ENCODE measurements around the gene DCAF5.
"Not testable (repeated sequence)": the region's sequence is repeated elsewhere in the genome, so short reads cannot be mapped to it uniquely, and the experiment has no call there.

Gene DCAF5

GRCh38 chr14:69152902-69153151 lies at the start of gene DCAF5:
Gene DCAF5, minus strand, starts transcription at chr14:69153119. Its CDS starts 141 bp downstream, at chr14:69152978.
- peak; percentile 92 for DNase-seq

- DNase-seq: no peak
These were observed 46.9 kb upstream of the DCAF5 start for GRCh38 chr14:69199786-69200185.

GRCh38 chr14:69193721-69194120 lies 40.8 kb upstream of the DCAF5 start:
- no peak for DNase-seq

- DNase-seq: peak; percentile 64
These were observed 38.6 kb upstream of the DCAF5 start, which contains the start of gene EXD2 for GRCh38 chr14:69191340-69192111. Gene EXD2, plus strand, starts transcription at chr14:69191498. Its CDS starts 17,973 bp downstream, at chr14:69209471.

GRCh38 chr14:69190191-69190590 lies 37.3 kb upstream of the DCAF5 start:
- no peak for DNase-seq

GRCh38 chr14:69183735-69184134 lies 30.8 kb upstream of the DCAF5 start:
- DNase-seq: no peak

GRCh38 chr14:69182580-69182979 lies 29.7 kb upstream of the DCAF5 start:
- not testable (repeated sequence) for DNase-seq

- DNase-seq: no peak
These were observed 28.6 kb upstream of the DCAF5 start for GRCh38 chr14:69181491-69181890.

GRCh38 chr14:69175130-69175529 lies 22.2 kb upstream of the DCAF5 start:
- DNase-seq: no peak

GRCh38 chr14:69171569-69171968 lies 18.6 kb upstream of the DCAF5 start:
- no peak for DNase-seq

- DNase-seq: no peak
These were observed 17.9 kb upstream of the DCAF5 start for GRCh38 chr14:69170839-69171238.

GRCh38 chr14:69165787-69166186 lies 12.9 kb upstream of the DCAF5 start:
- DNase-seq: not testable (repeated sequence)

- DNase-seq: no peak
These were observed 8.7 kb upstream of the DCAF5 start for GRCh38 chr14:69161590-69161989.

GRCh38 chr14:69156224-69156623 lies 3.3 kb upstream of the DCAF5 start:
- DNase-seq: no peak

GRCh38 chr14:69154779-69155178 lies 1.9 kb upstream of the DCAF5 start:
- no peak for DNase-seq

- no peak for DNase-seq
These were observed 953 bp upstream of the DCAF5 start for GRCh38 chr14:69153873-69154270.

GRCh38 chr14:69153152-69153872 lies 393 bp upstream of the DCAF5 start:
- no peak for DNase-seq

GRCh38 chr14:69152181-69152901 lies 578 bp downstream of the DCAF5 start:
- DNase-seq: peak; percentile 46

GRCh38 chr14:69151458-69152180 lies 1.3 kb downstream of the DCAF5 start:
- DNase-seq: peak; percentile 70

GRCh38 chr14:69149461-69150244 lies 3.3 kb downstream of the DCAF5 start:
- DNase-seq: no peak

- DNase-seq: no peak
These were observed 10.8 kb downstream of the DCAF5 start for GRCh38 chr14:69142101-69142500.

- no peak for DNase-seq
These were observed 11.4 kb downstream of the DCAF5 start for GRCh38 chr14:69141550-69141949.
